ENCODE data around the gene TMEM52. TPM values are rescaled to one million over a fixed set of nuclear protein-coding genes. Genes with fewer than 3 reads are reported as not detected.

The TMEM52 gene
- total RNA-seq, 4 donors from 2014 or later = 1.7 TPM; not detected in 3

DNA sequence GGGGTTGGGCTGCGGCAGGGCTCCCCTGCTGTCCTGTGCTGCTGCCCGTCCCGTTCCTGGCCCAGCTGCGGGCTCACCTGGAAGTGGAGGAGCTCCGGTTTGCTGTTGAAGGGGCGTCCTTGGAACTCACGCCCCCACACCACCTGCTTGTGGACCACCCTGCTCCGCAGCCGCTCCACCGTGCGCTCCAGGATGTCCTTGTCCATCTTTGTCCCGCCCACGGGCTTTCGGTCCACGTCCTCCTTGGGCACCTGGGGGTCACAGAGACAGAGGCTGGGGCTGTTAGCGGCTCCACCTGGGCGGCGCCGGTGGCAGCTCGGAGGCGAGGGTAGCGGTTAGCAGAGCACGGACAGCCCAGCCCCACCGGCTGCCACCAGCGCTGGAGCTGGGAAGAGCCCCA lies 45.7 kb upstream of the TMEM52 start:
- TF ChIP-seq POLR2A (IDR thresholded peaks at IDR 0.05) = no peak
- TF ChIP-seq, protein P1, sequence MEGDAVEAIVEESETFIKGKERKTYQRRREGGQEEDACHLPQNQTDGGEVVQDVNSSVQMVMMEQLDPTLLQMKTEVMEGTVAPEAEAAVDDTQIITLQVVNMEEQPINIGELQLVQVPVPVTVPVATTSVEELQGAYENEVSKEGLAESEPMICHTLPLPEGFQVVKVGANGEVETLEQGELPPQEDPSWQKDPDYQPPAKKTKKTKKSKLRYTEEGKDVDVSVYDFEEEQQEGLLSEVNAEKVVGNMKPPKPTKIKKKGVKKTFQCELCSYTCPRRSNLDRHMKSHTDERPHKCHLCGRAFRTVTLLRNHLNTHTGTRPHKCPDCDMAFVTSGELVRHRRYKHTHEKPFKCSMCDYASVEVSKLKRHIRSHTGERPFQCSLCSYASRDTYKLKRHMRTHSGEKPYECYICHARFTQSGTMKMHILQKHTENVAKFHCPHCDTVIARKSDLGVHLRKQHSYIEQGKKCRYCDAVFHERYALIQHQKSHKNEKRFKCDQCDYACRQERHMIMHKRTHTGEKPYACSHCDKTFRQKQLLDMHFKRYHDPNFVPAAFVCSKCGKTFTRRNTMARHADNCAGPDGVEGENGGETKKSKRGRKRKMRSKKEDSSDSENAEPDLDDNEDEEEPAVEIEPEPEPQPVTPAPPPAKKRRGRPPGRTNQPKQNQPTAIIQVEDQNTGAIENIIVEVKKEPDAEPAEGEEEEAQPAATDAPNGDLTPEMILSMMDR (IDR thresholded peaks at IDR 0.05) = no peak
- Histone ChIP-seq H3K4me3 (no peak overlapping the region), H3K4me1 (no peaks in the 10 kb centered on the region), H3K27me3 (no peaks in the 10 kb centered on the region), H3K36me3 (no peaks in the 10 kb centered on the region), H3K9me3 (no peaks in the 10 kb centered on the region), H3K27ac (no peak overlapping the region)
- DNase-seq = no peak
- intact Hi-C loops (cut with DNase I; ENCODE audit: low total_unique reads) = no loop called here

DNA sequence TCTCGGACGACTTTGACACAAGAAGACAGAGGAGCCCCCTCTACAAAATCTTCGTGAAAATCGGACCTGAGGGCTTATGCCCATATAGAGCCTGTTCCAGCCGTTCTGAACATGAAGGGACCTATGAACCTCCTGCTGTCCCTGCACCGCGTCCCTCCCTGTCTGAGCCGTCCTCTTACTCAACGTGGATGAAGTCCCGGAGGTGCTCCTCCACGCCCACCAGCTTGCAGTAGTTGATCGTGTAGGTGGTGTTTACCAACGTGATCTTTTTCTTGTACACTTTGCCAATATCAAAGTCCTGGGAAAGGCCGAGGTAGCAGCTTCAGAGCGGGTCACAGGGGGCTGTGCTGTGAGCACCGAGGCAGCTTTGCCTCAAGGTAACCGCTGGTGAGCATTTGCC lies 44.5 kb upstream of the TMEM52 start:
- intact Hi-C loops (cut with DNase I; ENCODE audit: low total_unique reads) = no loop called here
- DNase-seq = no peak
- no peaks in the 10 kb centered on the region for H3K27me3 ChIP-seq
- no peaks in the 10 kb centered on the region for H3K4me1 ChIP-seq
- H3K9me3 ChIP-seq = no peaks in the 10 kb centered on the region
- H3K4me3 ChIP-seq = no peak overlapping the region
- no peak overlapping the region for H3K27ac ChIP-seq
- H3K36me3 ChIP-seq = no peaks in the 10 kb centered on the region
- no peak for TF ChIP-seq POLR2A (IDR thresholded peaks at IDR 0.05)

DNA sequence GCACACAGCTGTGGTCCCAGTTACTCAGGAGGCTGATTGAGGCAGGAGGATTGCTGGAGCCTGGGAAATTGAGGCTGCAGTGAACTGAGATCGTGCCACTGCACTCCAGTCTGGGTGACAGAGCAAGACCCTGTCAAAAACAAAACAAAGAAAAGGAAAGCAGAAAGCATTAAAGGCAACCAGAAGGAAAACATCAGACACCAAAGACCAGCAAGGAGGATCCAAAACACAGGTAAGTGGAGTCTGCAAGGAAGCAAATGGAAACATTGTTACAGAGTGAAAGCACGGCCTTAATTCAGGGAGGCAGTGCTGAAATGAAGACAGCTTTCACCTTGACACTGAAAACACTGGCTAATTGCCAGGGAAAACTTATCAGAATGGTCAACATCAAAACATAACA lies 43.7 kb upstream of the TMEM52 start:
- no peaks in the 10 kb centered on the region for H3K9me3 ChIP-seq
- H3K4me3 ChIP-seq = no peak overlapping the region
- no peak for DNase-seq
- H3K4me1 ChIP-seq = no peaks in the 10 kb centered on the region
- H3K36me3 ChIP-seq = no peaks in the 10 kb centered on the region
- TF ChIP-seq, protein P1 (IDR thresholded peaks at IDR 0.05) = no peak
- H3K27me3 ChIP-seq = no peaks in the 10 kb centered on the region
- intact Hi-C loops (cut with DNase I; ENCODE audit: low total_unique reads) = no loop called here
- no peak overlapping the region for H3K27ac ChIP-seq

DNA sequence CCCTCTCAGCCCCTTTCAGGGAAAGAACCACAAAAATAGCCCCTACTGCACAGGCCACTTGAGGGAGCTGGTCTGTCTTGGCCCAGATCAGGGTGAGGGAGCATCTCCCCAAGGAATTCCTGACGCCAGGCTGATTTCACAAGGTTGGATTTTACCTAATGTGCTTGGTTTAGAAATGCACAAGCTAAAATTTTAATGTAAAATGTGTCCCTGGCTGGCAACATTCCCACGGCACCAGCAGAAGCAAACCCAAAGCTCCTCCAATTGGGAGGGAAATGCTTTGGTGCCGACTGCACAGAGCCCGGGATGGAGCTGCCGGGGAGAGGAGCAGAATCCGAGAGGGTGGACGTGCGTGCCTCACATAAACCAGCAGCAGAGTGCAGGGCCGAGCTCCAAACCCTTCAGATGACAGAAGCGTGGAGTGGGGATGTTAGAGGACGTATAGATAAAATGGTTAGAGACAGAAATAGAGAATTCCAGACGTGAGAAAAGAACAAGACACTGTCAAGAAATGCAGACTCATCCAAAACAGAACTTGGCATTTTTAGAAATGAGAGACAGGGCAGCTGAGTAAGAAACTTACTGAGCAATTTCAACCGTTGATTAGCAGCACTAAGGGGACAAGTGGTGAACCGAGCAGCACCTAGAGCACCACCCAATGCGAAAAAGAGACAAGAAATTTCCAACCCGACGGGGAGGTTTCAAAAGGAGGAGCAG lies 41.6 kb upstream of the TMEM52 start:
- H3K9me3 ChIP-seq = no peaks in the 10 kb centered on the region
- no peak for DNase-seq
- H3K27me3 ChIP-seq = no peaks in the 10 kb centered on the region
- no peak overlapping the region for H3K27ac ChIP-seq
- H3K4me3 ChIP-seq = no peak overlapping the region
- TF ChIP-seq, protein P1 (IDR thresholded peaks at IDR 0.05) = no peak
- no peak for TF ChIP-seq POLR2A (IDR thresholded peaks at IDR 0.05)
- intact Hi-C loops (cut with DNase I; ENCODE audit: low total_unique reads) = no loop called here
- no peaks in the 10 kb centered on the region for H3K36me3 ChIP-seq
- H3K4me1 ChIP-seq = no peaks in the 10 kb centered on the region

DNA sequence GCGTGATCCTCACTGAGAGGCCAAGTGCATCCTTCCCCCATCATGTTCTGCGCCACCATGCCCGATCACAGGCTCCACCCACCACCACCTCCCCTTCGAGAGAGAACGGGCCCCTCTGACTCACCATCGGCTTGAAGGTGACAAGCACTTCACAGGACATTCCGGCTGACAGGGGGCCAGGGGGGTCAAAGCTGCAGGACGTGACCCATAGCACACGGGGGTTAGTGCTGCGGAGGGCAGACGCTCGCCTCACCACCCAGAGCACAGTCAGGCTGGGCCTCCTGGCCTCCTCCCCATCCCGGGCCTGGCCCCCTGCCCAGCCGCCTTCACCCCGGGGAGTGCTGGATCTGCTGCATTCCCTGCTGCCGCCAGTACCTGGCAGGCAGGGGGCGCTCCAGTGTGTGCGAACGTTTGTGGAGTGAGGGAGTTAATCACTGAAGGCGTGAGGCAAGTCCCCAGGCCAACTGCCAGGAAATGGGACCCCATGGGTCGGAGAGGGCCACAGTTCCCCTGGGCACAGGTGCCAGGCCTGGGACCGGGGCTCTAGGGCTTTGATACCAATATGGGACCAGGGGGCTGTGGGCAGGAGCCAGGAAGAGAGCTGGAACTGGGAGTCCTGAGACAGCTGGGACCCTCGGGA lies 40.9 kb upstream of the TMEM52 start:
- no peaks in the 10 kb centered on the region for H3K4me1 ChIP-seq
- H3K27me3 ChIP-seq = no peaks in the 10 kb centered on the region
- H3K27ac ChIP-seq = no peak overlapping the region
- intact Hi-C loops (cut with DNase I; ENCODE audit: low total_unique reads) = no loop called here
- H3K4me3 ChIP-seq = no peak overlapping the region
- no peak for TF ChIP-seq POLR2A (IDR thresholded peaks at IDR 0.05)
- TF ChIP-seq, protein P1 (IDR thresholded peaks at IDR 0.05) = peak; percentile 40 to 72 (median 54)
- no peaks in the 10 kb centered on the region for H3K36me3 ChIP-seq
- peak; percentile 44 to 73 for DNase-seq
- no peaks in the 10 kb centered on the region for H3K9me3 ChIP-seq
